HEK293 (cell line): ENCODE results near the gene MAPK8IP3.

Experiments used
- GLI4 ChIP-seq: fragments of 450-650 bp; formaldehyde crosslinking; IDR thresholded peaks from 2 replicates; pipeline ENCODE4 v1.5.1; 2016; ENCODE audit warnings: missing biosample characterization, missing genetic modification characterization
- KLF9 ChIP-seq: fragments of 450-650 bp; formaldehyde crosslinking; IDR thresholded peaks from 2 replicates; pipeline ENCODE4 v1.5.1; 2016; ENCODE audit warnings: missing biosample characterization, missing genetic modification characterization, low read depth
- MZF1 ChIP-seq: fragments of 450-650 bp; formaldehyde crosslinking; IDR thresholded peaks from 2 replicates; pipeline ENCODE4 v1.5.1; 2017; ENCODE audit warnings: missing biosample characterization, missing genetic modification characterization, borderline replicate concordance
- SP2 ChIP-seq: fragments of 450-650 bp; formaldehyde crosslinking; IDR thresholded peaks from 2 replicates; pipeline ENCODE4 v1.5.1; 2016; ENCODE audit warnings: missing biosample characterization, missing genetic modification characterization
- ZBTB1 ChIP-seq: fragments of 450-650 bp; formaldehyde crosslinking; IDR thresholded peaks from 2 replicates; pipeline ENCODE4 v1.5.1; 2016; ENCODE audit warnings: missing biosample characterization, missing genetic modification characterization
- ZBTB17 ChIP-seq: fragments of 450-650 bp; formaldehyde crosslinking; IDR thresholded peaks from 2 replicates; pipeline ENCODE4 v1.5.1; 2016; ENCODE audit warnings: missing biosample characterization, missing genetic modification characterization
- ZEB2 ChIP-seq: fragments of 450-650 bp; formaldehyde crosslinking; IDR thresholded peaks from 2 replicates; pipeline ENCODE4 v1.5.1; 2016; ENCODE audit warnings: missing biosample characterization, missing genetic modification characterization
- ZNF138 ChIP-seq: fragments of 450-650 bp; formaldehyde crosslinking; IDR thresholded peaks from 2 replicates; pipeline ENCODE4 v1.5.1; 2016; ENCODE audit warnings: missing biosample characterization, missing genetic modification characterization, borderline replicate concordance
- ZNF184 ChIP-seq: fragments of 450-650 bp; IDR thresholded peaks from 2 replicates; pipeline ENCODE4 v1.5.1; 2018; ENCODE audit warnings: missing biosample characterization, mild to moderate bottlenecking, missing genetic modification characterization
- ZNF19 ChIP-seq: fragments of 450-650 bp; formaldehyde crosslinking; IDR thresholded peaks from 2 replicates; pipeline ENCODE4; 2016; ENCODE audit warnings: missing biosample characterization, missing genetic modification characterization, low read depth
- ZNF211 ChIP-seq: fragments of 450-650 bp; formaldehyde crosslinking; IDR thresholded peaks from 2 replicates; pipeline ENCODE4 v1.5.1; 2016; ENCODE audit warnings: low read depth, missing biosample characterization, missing genetic modification characterization
- ZNF239 ChIP-seq: fragments of 450-650 bp; formaldehyde crosslinking; IDR thresholded peaks from 2 replicates; pipeline ENCODE4 v1.5.1; 2016; ENCODE audit warnings: missing biosample characterization, missing genetic modification characterization
- ZNF274 ChIP-seq, 2 experiments: fragments of 200-500 bp in 1 of 2; fragments of 450-650 bp in 1 of 2; sonication (Bioruptor generic) in 1 of 2; formaldehyde crosslinking in 1 of 2; IDR thresholded peaks; 2 replicates each; pipeline versions ENCODE4 v1.5.1 to v1.6.1; 2014 to 2016; ENCODE audit warnings: borderline replicate concordance in 1 of 2, inconsistent platforms in 1 of 2, low read length in 1 of 2, missing biosample characterization in 1 of 2, missing genetic modification characterization in 1 of 2
- ZNF416 ChIP-seq: fragments of 450-650 bp; formaldehyde crosslinking; IDR thresholded peaks from 2 replicates; pipeline ENCODE4 v1.5.1; 2016; ENCODE audit warnings: missing biosample characterization, missing genetic modification characterization
- ZNF48 ChIP-seq: fragments of 450-650 bp; formaldehyde crosslinking; IDR thresholded peaks from 2 replicates; pipeline ENCODE4 v1.5.1; 2016; ENCODE audit warnings: missing biosample characterization, missing genetic modification characterization
- ZNF558 ChIP-seq: fragments of 450-650 bp; formaldehyde crosslinking; IDR thresholded peaks from 2 replicates; pipeline ENCODE4 v1.5.1; 2016; ENCODE audit warnings: missing biosample characterization, missing genetic modification characterization
- ZNF580 ChIP-seq: fragments of 450-650 bp; formaldehyde crosslinking; IDR thresholded peaks from 2 replicates; pipeline ENCODE4 v1.5.1; 2016; ENCODE audit warnings: missing biosample characterization, missing genetic modification characterization
- ZNF610 ChIP-seq: fragments of 450-650 bp; formaldehyde crosslinking; IDR thresholded peaks from 2 replicates; pipeline ENCODE4 v1.5.1; 2016; ENCODE audit warnings: missing biosample characterization, missing genetic modification characterization, borderline replicate concordance
- ZNF747 ChIP-seq: fragments of 450-650 bp; formaldehyde crosslinking; IDR thresholded peaks from 2 replicates; pipeline ENCODE4 v1.5.1; 2016; ENCODE audit warnings: missing biosample characterization, missing genetic modification characterization
- ZNF76 ChIP-seq: fragments of 450-650 bp; formaldehyde crosslinking; IDR thresholded peaks from 2 replicates; pipeline ENCODE4; 2016; ENCODE audit warnings: low read depth, missing biosample characterization, missing genetic modification characterization, borderline replicate concordance
- ZNF791 ChIP-seq: fragments of 450-650 bp; formaldehyde crosslinking; IDR thresholded peaks from 2 replicates; pipeline ENCODE4 v1.5.1; 2016; ENCODE audit warnings: missing biosample characterization, missing genetic modification characterization
- ZSCAN16 ChIP-seq: fragments of 450-650 bp; formaldehyde crosslinking; IDR thresholded peaks from 2 replicates; pipeline ENCODE4 v1.5.1; 2016; ENCODE audit warnings: missing biosample characterization, missing genetic modification characterization
- TF ChIP-seq, protein P1 (sequence below): fragments of 450-650 bp; formaldehyde crosslinking; IDR thresholded peaks from 2 replicates; pipeline ENCODE4 v1.5.1; 2016; ENCODE audit warnings: missing biosample characterization, missing genetic modification characterization
- TF ChIP-seq, protein P2 (sequence below): fragments of 450-650 bp; formaldehyde crosslinking; IDR thresholded peaks from 2 replicates; pipeline ENCODE4 v1.5.1; 2016; ENCODE audit warnings: missing biosample characterization, missing genetic modification characterization
- TF ChIP-seq, protein P3 (sequence below): fragments of 450-650 bp; formaldehyde crosslinking; IDR thresholded peaks from 2 replicates; pipeline ENCODE4 v1.5.1; 2016; ENCODE audit warnings: missing biosample characterization, missing genetic modification characterization
- TF ChIP-seq, protein P4 (sequence below): fragments of 450-650 bp; formaldehyde crosslinking; IDR thresholded peaks from 2 replicates; pipeline ENCODE4 v1.5.1; 2017; ENCODE audit warnings: missing biosample characterization, missing genetic modification characterization
- TF ChIP-seq, protein P5 (sequence below): fragments of 450-650 bp; formaldehyde crosslinking; IDR thresholded peaks from 2 replicates; pipeline ENCODE4 v1.5.1; 2017; ENCODE audit warnings: missing biosample characterization, missing genetic modification characterization

Gene MAPK8IP3

GRCh38 chr16:1772908-1773702 is 67.1 kb downstream of the MAPK8IP3 start, which contains the start of gene MRPS34 (continued):
- no peak for TF ChIP-seq ZNF610 (tag by site-specific recombination)
- TF ChIP-seq ZNF558 (tag by site-specific recombination) = no peak
- TF ChIP-seq ZNF48 (tag by site-specific recombination) = no peak
- no peak for TF ChIP-seq ZNF791 (tag by site-specific recombination)
- TF ChIP-seq, protein P1, sequence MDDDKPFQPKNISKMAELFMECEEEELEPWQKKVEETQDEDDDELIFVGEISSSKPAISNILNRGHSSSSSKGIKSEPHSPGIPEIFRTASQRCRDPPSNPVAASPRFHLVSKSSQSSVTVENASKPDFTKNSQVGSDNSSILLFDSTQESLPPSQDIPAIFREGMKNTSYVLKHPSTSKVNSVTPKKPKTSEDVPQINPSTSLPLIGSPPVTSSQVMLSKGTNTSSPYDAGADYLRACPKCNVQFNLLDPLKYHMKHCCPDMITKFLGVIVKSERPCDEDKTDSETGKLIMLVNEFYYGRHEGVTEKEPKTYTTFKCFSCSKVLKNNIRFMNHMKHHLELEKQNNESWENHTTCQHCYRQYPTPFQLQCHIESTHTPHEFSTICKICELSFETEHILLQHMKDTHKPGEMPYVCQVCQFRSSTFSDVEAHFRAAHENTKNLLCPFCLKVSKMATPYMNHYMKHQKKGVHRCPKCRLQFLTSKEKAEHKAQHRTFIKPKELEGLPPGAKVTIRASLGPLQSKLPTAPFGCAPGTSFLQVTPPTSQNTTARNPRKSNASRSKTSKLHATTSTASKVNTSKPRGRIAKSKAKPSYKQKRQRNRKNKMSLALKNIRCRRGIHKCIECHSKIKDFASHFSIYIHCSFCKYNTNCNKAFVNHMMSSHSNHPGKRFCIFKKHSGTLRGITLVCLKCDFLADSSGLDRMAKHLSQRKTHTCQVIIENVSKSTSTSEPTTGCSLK (tag by site-specific recombination) = no peak
- no peak for TF ChIP-seq ZNF416 (tag by site-specific recombination)
- peak; percentile 85 for TF ChIP-seq ZNF76 (tag by site-specific recombination)
- TF ChIP-seq, protein P2, sequence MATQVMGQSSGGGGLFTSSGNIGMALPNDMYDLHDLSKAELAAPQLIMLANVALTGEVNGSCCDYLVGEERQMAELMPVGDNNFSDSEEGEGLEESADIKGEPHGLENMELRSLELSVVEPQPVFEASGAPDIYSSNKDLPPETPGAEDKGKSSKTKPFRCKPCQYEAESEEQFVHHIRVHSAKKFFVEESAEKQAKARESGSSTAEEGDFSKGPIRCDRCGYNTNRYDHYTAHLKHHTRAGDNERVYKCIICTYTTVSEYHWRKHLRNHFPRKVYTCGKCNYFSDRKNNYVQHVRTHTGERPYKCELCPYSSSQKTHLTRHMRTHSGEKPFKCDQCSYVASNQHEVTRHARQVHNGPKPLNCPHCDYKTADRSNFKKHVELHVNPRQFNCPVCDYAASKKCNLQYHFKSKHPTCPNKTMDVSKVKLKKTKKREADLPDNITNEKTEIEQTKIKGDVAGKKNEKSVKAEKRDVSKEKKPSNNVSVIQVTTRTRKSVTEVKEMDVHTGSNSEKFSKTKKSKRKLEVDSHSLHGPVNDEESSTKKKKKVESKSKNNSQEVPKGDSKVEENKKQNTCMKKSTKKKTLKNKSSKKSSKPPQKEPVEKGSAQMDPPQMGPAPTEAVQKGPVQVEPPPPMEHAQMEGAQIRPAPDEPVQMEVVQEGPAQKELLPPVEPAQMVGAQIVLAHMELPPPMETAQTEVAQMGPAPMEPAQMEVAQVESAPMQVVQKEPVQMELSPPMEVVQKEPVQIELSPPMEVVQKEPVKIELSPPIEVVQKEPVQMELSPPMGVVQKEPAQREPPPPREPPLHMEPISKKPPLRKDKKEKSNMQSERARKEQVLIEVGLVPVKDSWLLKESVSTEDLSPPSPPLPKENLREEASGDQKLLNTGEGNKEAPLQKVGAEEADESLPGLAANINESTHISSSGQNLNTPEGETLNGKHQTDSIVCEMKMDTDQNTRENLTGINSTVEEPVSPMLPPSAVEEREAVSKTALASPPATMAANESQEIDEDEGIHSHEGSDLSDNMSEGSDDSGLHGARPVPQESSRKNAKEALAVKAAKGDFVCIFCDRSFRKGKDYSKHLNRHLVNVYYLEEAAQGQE = no peak
- no peak; the same call in 1 of the 2 replicates for TF ChIP-seq ZNF184 (tag by site-specific recombination)
- TF ChIP-seq ZNF19 (tag by site-specific recombination) = no peak
- peak; percentile 60; the same call in 1 of the 2 replicates for TF ChIP-seq ZBTB1
- TF ChIP-seq ZNF747 = no peak
- TF ChIP-seq, protein P3, sequence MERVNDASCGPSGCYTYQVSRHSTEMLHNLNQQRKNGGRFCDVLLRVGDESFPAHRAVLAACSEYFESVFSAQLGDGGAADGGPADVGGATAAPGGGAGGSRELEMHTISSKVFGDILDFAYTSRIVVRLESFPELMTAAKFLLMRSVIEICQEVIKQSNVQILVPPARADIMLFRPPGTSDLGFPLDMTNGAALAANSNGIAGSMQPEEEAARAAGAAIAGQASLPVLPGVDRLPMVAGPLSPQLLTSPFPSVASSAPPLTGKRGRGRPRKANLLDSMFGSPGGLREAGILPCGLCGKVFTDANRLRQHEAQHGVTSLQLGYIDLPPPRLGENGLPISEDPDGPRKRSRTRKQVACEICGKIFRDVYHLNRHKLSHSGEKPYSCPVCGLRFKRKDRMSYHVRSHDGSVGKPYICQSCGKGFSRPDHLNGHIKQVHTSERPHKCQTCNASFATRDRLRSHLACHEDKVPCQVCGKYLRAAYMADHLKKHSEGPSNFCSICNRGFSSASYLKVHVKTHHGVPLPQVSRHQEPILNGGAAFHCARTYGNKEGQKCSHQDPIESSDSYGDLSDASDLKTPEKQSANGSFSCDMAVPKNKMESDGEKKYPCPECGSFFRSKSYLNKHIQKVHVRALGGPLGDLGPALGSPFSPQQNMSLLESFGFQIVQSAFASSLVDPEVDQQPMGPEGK (tag by site-specific recombination) = peak; percentile 95
- peak; percentile 62; the same call in 1 of the 2 replicates for TF ChIP-seq ZBTB17 (tag by site-specific recombination)
- TF ChIP-seq ZEB2 (tag by site-specific recombination) = peak; percentile 82
- TF ChIP-seq ZNF138 (tag by site-specific recombination) = no peak
- TF ChIP-seq ZNF580 (tag by site-specific recombination) = 0 out of 2 replicates have a peak, but pooled peaks have one; percentile 35
- TF ChIP-seq ZSCAN16 = 0 out of 2 replicates have a peak, but pooled peaks have one; percentile 63
- no peak for TF ChIP-seq ZNF274 (IDR thresholded peaks at IDR 0.05; ENCODE audit: low read length)
- TF ChIP-seq ZNF274 (tag by site-specific recombination; IDR thresholded peaks at IDR 0.05; ENCODE audit: borderline replicate concordance) = no peak
- TF ChIP-seq SP2 = peak; percentile 65
- peak; percentile 92 for TF ChIP-seq KLF9
- TF ChIP-seq ZNF211 (tag by site-specific recombination) = no peak
- TF ChIP-seq, protein P4, sequence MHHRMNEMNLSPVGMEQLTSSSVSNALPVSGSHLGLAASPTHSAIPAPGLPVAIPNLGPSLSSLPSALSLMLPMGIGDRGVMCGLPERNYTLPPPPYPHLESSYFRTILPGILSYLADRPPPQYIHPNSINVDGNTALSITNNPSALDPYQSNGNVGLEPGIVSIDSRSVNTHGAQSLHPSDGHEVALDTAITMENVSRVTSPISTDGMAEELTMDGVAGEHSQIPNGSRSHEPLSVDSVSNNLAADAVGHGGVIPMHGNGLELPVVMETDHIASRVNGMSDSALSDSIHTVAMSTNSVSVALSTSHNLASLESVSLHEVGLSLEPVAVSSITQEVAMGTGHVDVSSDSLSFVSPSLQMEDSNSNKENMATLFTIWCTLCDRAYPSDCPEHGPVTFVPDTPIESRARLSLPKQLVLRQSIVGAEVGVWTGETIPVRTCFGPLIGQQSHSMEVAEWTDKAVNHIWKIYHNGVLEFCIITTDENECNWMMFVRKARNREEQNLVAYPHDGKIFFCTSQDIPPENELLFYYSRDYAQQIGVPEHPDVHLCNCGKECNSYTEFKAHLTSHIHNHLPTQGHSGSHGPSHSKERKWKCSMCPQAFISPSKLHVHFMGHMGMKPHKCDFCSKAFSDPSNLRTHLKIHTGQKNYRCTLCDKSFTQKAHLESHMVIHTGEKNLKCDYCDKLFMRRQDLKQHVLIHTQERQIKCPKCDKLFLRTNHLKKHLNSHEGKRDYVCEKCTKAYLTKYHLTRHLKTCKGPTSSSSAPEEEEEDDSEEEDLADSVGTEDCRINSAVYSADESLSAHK (tag by site-specific recombination) = peak; percentile 44; the same call in 1 of the 2 replicates
- no peak for TF ChIP-seq GLI4 (tag by site-specific recombination)
- TF ChIP-seq, protein P5, sequence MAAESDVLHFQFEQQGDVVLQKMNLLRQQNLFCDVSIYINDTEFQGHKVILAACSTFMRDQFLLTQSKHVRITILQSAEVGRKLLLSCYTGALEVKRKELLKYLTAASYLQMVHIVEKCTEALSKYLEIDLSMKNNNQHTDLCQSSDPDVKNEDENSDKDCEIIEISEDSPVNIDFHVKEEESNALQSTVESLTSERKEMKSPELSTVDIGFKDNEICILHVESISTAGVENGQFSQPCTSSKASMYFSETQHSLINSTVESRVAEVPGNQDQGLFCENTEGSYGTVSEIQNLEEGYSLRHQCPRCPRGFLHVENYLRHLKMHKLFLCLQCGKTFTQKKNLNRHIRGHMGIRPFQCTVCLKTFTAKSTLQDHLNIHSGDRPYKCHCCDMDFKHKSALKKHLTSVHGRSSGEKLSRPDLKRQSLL = no peak; the same call in 1 of the 2 replicates
- no peak for TF ChIP-seq ZNF239 (tag by site-specific recombination)
- no peak for TF ChIP-seq MZF1 (tag by site-specific recombination)
